ENCODE measurements around the gene PDIA6.

The PDIA6 gene

DNA sequence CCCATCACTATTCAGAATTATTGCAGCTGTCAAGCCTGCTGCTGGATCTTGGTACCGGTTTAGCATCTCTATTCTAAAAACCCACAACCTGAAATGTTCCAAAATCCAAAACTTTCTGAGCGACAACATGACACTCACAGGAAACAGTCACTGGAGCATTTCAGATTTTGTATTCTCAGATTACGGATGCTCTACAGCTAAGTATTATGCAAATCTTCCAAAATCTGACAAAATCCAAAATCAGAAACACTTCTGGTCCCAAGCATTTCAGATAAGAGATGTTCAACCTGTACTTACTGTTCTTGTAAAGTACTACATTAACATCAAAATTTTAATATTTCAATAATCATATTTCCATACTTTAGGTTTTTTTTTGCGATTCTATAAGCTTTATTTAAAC is 12.4 kb downstream of the PDIA6 start:
- H3K27ac ChIP-seq (replicated peaks), result no peak overlapping the region
- no peak overlapping the region for H3K4me3 ChIP-seq (replicated peaks; ENCODE audit: insufficient read depth, low read length)
- no peaks in the 10 kb centered on the region for H3K27me3 ChIP-seq (ENCODE audit: insufficient read depth, poor library complexity, severe bottlenecking)
- DNase-seq (ENCODE audit: low read depth in 1 of 2, low spot score in 1 of 2), result no peak
- TF ChIP-seq, protein P1, sequence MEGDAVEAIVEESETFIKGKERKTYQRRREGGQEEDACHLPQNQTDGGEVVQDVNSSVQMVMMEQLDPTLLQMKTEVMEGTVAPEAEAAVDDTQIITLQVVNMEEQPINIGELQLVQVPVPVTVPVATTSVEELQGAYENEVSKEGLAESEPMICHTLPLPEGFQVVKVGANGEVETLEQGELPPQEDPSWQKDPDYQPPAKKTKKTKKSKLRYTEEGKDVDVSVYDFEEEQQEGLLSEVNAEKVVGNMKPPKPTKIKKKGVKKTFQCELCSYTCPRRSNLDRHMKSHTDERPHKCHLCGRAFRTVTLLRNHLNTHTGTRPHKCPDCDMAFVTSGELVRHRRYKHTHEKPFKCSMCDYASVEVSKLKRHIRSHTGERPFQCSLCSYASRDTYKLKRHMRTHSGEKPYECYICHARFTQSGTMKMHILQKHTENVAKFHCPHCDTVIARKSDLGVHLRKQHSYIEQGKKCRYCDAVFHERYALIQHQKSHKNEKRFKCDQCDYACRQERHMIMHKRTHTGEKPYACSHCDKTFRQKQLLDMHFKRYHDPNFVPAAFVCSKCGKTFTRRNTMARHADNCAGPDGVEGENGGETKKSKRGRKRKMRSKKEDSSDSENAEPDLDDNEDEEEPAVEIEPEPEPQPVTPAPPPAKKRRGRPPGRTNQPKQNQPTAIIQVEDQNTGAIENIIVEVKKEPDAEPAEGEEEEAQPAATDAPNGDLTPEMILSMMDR (IDR thresholded peaks at IDR 0.05; ENCODE audit: insufficient read depth, low read length), result no peak
- TF ChIP-seq SPI1 (IDR thresholded peaks at IDR 0.05; ENCODE audit: borderline replicate concordance, low read depth) (no peak), GABPA (IDR thresholded peaks at IDR 0.05; ENCODE audit: low read depth) (no peak), POLR2AphosphoS5 (IDR thresholded peaks at IDR 0.05; ENCODE audit: low read depth) (no peak)
- TF ChIP-seq, protein P2, sequence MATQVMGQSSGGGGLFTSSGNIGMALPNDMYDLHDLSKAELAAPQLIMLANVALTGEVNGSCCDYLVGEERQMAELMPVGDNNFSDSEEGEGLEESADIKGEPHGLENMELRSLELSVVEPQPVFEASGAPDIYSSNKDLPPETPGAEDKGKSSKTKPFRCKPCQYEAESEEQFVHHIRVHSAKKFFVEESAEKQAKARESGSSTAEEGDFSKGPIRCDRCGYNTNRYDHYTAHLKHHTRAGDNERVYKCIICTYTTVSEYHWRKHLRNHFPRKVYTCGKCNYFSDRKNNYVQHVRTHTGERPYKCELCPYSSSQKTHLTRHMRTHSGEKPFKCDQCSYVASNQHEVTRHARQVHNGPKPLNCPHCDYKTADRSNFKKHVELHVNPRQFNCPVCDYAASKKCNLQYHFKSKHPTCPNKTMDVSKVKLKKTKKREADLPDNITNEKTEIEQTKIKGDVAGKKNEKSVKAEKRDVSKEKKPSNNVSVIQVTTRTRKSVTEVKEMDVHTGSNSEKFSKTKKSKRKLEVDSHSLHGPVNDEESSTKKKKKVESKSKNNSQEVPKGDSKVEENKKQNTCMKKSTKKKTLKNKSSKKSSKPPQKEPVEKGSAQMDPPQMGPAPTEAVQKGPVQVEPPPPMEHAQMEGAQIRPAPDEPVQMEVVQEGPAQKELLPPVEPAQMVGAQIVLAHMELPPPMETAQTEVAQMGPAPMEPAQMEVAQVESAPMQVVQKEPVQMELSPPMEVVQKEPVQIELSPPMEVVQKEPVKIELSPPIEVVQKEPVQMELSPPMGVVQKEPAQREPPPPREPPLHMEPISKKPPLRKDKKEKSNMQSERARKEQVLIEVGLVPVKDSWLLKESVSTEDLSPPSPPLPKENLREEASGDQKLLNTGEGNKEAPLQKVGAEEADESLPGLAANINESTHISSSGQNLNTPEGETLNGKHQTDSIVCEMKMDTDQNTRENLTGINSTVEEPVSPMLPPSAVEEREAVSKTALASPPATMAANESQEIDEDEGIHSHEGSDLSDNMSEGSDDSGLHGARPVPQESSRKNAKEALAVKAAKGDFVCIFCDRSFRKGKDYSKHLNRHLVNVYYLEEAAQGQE (IDR thresholded peaks at IDR 0.05; ENCODE audit: insufficient replicate concordance, low read depth), result no peak

DNA sequence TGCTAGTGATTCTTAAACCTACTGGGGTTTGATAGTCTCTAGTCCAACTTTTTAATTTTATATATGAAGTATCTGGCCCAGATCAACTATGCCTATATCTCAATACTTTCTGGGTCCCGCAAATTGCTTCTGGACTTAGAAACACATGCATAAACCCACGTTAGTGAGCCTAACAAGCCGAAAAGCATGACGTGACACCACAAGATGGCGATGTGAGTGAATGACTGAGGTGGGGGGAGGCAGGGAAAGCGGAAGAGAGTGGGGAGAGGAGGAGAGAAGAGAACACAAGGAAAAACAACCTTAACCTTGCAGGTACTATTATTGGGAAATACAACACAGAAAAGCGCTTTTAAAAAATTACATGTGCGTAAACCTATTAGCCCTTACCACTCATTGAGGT is 13.8 kb downstream of the PDIA6 start:
- Histone ChIP-seq H3K4me3 (replicated peaks; ENCODE audit: insufficient read depth, low read length) (no peak overlapping the region), H3K27me3 (ENCODE audit: insufficient read depth, poor library complexity, severe bottlenecking) (no peaks in the 10 kb centered on the region), H3K27ac (replicated peaks) (no peak overlapping the region)
- DNase-seq (ENCODE audit: low read depth in 1 of 2, low spot score in 1 of 2), result no peak
- TF ChIP-seq SPI1 (IDR thresholded peaks at IDR 0.05; ENCODE audit: borderline replicate concordance, low read depth) (no peak), GABPA (IDR thresholded peaks at IDR 0.05; ENCODE audit: low read depth) (no peak), POLR2AphosphoS5 (IDR thresholded peaks at IDR 0.05; ENCODE audit: low read depth) (no peak)
- TF ChIP-seq, protein P1 (IDR thresholded peaks at IDR 0.05; ENCODE audit: insufficient read depth, low read length), result no peak
- TF ChIP-seq, protein P2 (IDR thresholded peaks at IDR 0.05; ENCODE audit: insufficient replicate concordance, low read depth), result no peak

DNA sequence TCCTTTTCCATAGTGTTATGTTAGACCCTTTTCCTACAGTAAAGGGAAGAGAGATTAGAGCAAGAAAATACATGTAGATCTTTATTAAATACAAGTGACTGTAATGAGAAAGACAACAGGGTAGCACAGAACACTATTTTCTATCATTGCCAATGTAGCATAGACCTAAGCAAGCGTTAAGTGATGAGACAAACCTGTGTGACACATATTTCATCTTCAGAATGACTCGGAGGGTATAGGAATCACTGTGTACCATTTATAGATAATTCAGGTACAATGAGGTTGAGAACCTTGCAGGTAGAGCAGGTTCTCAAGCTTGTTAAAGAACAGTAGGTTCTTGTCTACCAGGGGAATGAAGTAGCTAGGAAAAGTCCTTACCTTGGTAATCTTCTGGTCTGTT is 15.9 kb downstream of the PDIA6 start:
- H3K27me3 ChIP-seq (ENCODE audit: insufficient read depth, poor library complexity, severe bottlenecking), result no peaks in the 10 kb centered on the region
- no peak for TF ChIP-seq SPI1 (IDR thresholded peaks at IDR 0.05; ENCODE audit: borderline replicate concordance, low read depth)
- TF ChIP-seq GABPA (IDR thresholded peaks at IDR 0.05; ENCODE audit: low read depth), result no peak
- no peak for TF ChIP-seq POLR2AphosphoS5 (IDR thresholded peaks at IDR 0.05; ENCODE audit: low read depth)
- TF ChIP-seq, protein P1 (IDR thresholded peaks at IDR 0.05; ENCODE audit: insufficient read depth, low read length), result no peak
- TF ChIP-seq, protein P2 (IDR thresholded peaks at IDR 0.05; ENCODE audit: insufficient replicate concordance, low read depth), result no peak

More for the DNA sequence above, 15.9 kb downstream of the PDIA6 start:
- Histone ChIP-seq H3K4me3 (replicated peaks; ENCODE audit: insufficient read depth, low read length) (no peak overlapping the region), H3K27ac (replicated peaks) (no peak overlapping the region)
- DNase-seq (ENCODE audit: low read depth in 1 of 2, low spot score in 1 of 2), result no peak

Data from HL-60 (cell line).